Measurements from ENCODE around the gene HOXA6. TPM values are rescaled to one million over a fixed set of nuclear protein-coding genes. Genes with fewer than 3 reads are reported as not detected.

The HOXA6 gene
- total and polyA plus RNA-seq, 4 donors, result 0.23 TPM; not detected in 3

DNA sequence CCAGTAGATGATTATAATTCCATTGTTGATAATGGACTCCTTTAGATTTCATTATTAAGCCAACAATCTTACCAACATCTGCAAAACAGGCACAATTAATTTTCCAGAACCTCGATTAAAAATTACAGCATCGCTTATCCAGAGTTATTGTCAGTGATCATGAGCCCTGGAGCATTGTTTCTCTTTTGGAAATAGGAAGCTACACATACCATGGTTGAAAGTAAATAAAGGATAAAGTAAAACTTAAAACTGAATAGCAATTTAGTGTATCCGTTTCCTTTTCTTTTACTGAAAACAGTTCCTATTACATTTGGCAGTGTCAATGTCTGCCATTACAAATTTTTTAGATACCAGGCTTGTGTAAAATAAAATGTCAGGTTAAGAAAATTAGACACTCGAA lies 35.2 kb downstream of the HOXA6 start:
- Histone ChIP-seq H3K27me3 (ENCODE audit: control insufficient read depth in 4 of 4, insufficient read depth in 4 of 4, low read length in 3 of 4) (peaks cover 0 to 27% (median 4%) of the 10 kb centered on the region in 4 donors), H3K4me1 (ENCODE audit: control insufficient read depth in 4 of 4, insufficient read depth in 4 of 4, low read length in 3 of 4) (peaks cover 0 to 3% (median 2%) of the 10 kb centered on the region in 4 donors), H3K9ac (ENCODE audit: low read depth in 1 of 2, low read length in 2 of 2) (no peak overlapping the region), H3K4me3 (ENCODE audit: low read depth in 1 of 3, low read length in 3 of 3) (no peak overlapping the region), H3K9me3 (ENCODE audit: control insufficient read depth in 4 of 4, low read length in 3 of 4) (no peaks in the 10 kb centered on the region), H3K27ac (ENCODE audit: low read depth in 1 of 2, low read length in 2 of 2) (peak overlapping the region in 1 of 2 donors; percentile 59), H3K36me3 (ENCODE audit: control insufficient read depth in 4 of 4, insufficient read depth in 3 of 4, low read depth in 1 of 4, low read length in 3 of 4) (no peaks in the 10 kb centered on the region)
- 20% methylated on average over 4 of the region's 4 CpGs for WGBS
- DNase-seq (ENCODE audit: low spot score), result no peak
- TF ChIP-seq SP1 (IDR thresholded peaks at IDR 0.05), result no peak

DNA sequence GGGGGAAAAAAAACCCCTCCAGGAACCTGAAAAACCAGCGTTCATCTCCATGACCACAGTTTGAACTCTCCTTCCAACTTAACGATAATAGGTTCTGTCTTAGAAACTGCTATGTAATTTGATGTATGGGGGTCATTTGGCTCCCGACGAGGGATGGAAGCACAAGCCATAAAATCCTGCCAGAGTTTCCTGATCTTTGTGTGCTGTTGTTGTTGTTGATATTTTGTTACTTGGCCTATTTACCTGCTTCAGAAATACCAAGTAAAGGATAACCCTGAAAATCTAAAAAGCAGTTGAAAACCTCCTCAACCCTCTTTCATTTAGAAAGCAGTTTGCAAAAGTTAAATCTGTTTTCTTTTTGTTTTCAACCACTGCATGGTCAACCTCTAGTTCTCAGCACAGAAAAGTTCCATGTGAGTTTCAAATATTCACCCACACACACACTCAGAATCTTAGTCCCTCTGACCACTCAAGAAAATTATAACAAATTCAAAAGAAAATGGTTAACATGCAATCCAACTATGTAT lies 35.8 kb downstream of the HOXA6 start:
- Histone ChIP-seq H3K27me3 (ENCODE audit: control insufficient read depth in 4 of 4, insufficient read depth in 4 of 4, low read length in 3 of 4) (peaks cover 0 to 27% (median 4%) of the 10 kb centered on the region in 4 donors), H3K9ac (ENCODE audit: low read depth in 1 of 2, low read length in 2 of 2) (no peak overlapping the region), H3K9me3 (ENCODE audit: control insufficient read depth in 4 of 4, low read length in 3 of 4) (no peaks in the 10 kb centered on the region), H3K4me3 (ENCODE audit: low read depth in 1 of 3, low read length in 3 of 3) (no peak overlapping the region), H3K36me3 (ENCODE audit: control insufficient read depth in 4 of 4, insufficient read depth in 3 of 4, low read depth in 1 of 4, low read length in 3 of 4) (no peaks in the 10 kb centered on the region), H3K27ac (ENCODE audit: low read depth in 1 of 2, low read length in 2 of 2) (peak overlapping the region; percentile 46 to 54), H3K4me1 (ENCODE audit: control insufficient read depth in 4 of 4, insufficient read depth in 4 of 4, low read length in 3 of 4) (peaks cover 0 to 3% (median 2%) of the 10 kb centered on the region in 4 donors)
- TF ChIP-seq, protein P1, sequence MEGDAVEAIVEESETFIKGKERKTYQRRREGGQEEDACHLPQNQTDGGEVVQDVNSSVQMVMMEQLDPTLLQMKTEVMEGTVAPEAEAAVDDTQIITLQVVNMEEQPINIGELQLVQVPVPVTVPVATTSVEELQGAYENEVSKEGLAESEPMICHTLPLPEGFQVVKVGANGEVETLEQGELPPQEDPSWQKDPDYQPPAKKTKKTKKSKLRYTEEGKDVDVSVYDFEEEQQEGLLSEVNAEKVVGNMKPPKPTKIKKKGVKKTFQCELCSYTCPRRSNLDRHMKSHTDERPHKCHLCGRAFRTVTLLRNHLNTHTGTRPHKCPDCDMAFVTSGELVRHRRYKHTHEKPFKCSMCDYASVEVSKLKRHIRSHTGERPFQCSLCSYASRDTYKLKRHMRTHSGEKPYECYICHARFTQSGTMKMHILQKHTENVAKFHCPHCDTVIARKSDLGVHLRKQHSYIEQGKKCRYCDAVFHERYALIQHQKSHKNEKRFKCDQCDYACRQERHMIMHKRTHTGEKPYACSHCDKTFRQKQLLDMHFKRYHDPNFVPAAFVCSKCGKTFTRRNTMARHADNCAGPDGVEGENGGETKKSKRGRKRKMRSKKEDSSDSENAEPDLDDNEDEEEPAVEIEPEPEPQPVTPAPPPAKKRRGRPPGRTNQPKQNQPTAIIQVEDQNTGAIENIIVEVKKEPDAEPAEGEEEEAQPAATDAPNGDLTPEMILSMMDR (IDR thresholded peaks at IDR 0.05; ENCODE audit: low read depth, low read length, missing input control), result no peak
- TF ChIP-seq FOXA2 (IDR thresholded peaks at IDR 0.05), result no peak
- no peak for TF ChIP-seq HNF4G (IDR thresholded peaks at IDR 0.05)
- no peak for TF ChIP-seq GABPA (IDR thresholded peaks at IDR 0.05 in 1 of 2, conservative IDR thresholded peaks at IDR 0.05 in 1 of 2)
- TF ChIP-seq EGR1 (IDR thresholded peaks at IDR 0.05; ENCODE audit: low read depth in 2 of 2), result no peak
- TF ChIP-seq, protein P2, sequence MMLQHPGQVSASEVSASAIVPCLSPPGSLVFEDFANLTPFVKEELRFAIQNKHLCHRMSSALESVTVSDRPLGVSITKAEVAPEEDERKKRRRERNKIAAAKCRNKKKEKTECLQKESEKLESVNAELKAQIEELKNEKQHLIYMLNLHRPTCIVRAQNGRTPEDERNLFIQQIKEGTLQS (IDR thresholded peaks at IDR 0.05), result no peak
- TF ChIP-seq, protein P3, sequence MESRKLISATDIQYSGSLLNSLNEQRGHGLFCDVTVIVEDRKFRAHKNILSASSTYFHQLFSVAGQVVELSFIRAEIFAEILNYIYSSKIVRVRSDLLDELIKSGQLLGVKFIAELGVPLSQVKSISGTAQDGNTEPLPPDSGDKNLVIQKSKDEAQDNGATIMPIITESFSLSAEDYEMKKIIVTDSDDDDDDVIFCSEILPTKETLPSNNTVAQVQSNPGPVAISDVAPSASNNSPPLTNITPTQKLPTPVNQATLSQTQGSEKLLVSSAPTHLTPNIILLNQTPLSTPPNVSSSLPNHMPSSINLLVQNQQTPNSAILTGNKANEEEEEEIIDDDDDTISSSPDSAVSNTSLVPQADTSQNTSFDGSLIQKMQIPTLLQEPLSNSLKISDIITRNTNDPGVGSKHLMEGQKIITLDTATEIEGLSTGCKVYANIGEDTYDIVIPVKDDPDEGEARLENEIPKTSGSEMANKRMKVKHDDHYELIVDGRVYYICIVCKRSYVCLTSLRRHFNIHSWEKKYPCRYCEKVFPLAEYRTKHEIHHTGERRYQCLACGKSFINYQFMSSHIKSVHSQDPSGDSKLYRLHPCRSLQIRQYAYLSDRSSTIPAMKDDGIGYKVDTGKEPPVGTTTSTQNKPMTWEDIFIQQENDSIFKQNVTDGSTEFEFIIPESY (IDR thresholded peaks at IDR 0.05), result no peak
- TF ChIP-seq, protein P4, sequence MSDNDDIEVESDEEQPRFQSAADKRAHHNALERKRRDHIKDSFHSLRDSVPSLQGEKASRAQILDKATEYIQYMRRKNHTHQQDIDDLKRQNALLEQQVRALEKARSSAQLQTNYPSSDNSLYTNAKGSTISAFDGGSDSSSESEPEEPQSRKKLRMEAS (IDR thresholded peaks at IDR 0.05), result no peak
- no peak for TF ChIP-seq RXRA (IDR thresholded peaks at IDR 0.05)
- no peak for TF ChIP-seq YY1 (IDR thresholded peaks at IDR 0.05)
- TF ChIP-seq SP1 (IDR thresholded peaks at IDR 0.05), result no peak
- TF ChIP-seq, protein P5, sequence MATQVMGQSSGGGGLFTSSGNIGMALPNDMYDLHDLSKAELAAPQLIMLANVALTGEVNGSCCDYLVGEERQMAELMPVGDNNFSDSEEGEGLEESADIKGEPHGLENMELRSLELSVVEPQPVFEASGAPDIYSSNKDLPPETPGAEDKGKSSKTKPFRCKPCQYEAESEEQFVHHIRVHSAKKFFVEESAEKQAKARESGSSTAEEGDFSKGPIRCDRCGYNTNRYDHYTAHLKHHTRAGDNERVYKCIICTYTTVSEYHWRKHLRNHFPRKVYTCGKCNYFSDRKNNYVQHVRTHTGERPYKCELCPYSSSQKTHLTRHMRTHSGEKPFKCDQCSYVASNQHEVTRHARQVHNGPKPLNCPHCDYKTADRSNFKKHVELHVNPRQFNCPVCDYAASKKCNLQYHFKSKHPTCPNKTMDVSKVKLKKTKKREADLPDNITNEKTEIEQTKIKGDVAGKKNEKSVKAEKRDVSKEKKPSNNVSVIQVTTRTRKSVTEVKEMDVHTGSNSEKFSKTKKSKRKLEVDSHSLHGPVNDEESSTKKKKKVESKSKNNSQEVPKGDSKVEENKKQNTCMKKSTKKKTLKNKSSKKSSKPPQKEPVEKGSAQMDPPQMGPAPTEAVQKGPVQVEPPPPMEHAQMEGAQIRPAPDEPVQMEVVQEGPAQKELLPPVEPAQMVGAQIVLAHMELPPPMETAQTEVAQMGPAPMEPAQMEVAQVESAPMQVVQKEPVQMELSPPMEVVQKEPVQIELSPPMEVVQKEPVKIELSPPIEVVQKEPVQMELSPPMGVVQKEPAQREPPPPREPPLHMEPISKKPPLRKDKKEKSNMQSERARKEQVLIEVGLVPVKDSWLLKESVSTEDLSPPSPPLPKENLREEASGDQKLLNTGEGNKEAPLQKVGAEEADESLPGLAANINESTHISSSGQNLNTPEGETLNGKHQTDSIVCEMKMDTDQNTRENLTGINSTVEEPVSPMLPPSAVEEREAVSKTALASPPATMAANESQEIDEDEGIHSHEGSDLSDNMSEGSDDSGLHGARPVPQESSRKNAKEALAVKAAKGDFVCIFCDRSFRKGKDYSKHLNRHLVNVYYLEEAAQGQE (IDR thresholded peaks at IDR 0.05), result no peak
- TF ChIP-seq TAF1 (conservative IDR thresholded peaks at IDR 0.05), result no peak
- TF ChIP-seq NR2F2 (IDR thresholded peaks at IDR 0.05), result no peak
- TF ChIP-seq RAD21 (IDR thresholded peaks at IDR 0.05), result no peak
- TF ChIP-seq HNF4A (conservative IDR thresholded peaks at IDR 0.05), result no peak
- TF ChIP-seq FOXA1 (IDR thresholded peaks at IDR 0.05), result no peak
- no peak for DNase-seq (ENCODE audit: low spot score)
- WGBS, result 20% methylated on average over 4 of the region's 4 CpGs
